PFSK-1 (cell line): ENCODE data around the gene MAFG.

ENCODE experiments used
- FOXP2 ChIP-seq: optimal IDR thresholded peaks from 2 replicates; pipeline ENCODE3; 2011; ENCODE audit warnings: borderline replicate concordance, control low read depth, inconsistent platforms; ENCODE audit not compliant: insufficient read depth; ENCODE audit errors: extremely low read length, extremely low read depth
- POLR2AphosphoS5 ChIP-seq: IDR thresholded peaks from 2 replicates; pipeline ENCODE4 v1.6.1; 2012; ENCODE audit warnings: low read depth, mild to moderate bottlenecking, control low read depth, low read length, moderate library complexity
- SIN3A ChIP-seq: IDR thresholded peaks from 2 replicates; pipeline ENCODE4 v1.6.1; 2012; ENCODE audit warnings: mild to moderate bottlenecking, low read length, moderate library complexity, borderline replicate concordance; ENCODE audit not compliant: insufficient read depth
- TAF1 ChIP-seq: IDR thresholded peaks from 2 replicates; pipeline ENCODE4 v1.6.1; 2012; ENCODE audit warnings: low read length, control low read depth, borderline replicate concordance; ENCODE audit not compliant: insufficient read depth
- TF ChIP-seq, protein P1 (sequence below), 2 experiments: IDR thresholded peaks; 2 replicates each; pipeline versions ENCODE4 v1.6.1 to v1.8.0; 2011 to 2012; ENCODE audit warnings: low read depth in 2 of 2, low read length in 2 of 2, control low read depth in 1 of 2, inconsistent platforms in 1 of 2, mild to moderate bottlenecking in 1 of 2, moderate library complexity in 1 of 2; ENCODE audit not compliant: insufficient read depth in 1 of 2

MAFG gene

DNA sequence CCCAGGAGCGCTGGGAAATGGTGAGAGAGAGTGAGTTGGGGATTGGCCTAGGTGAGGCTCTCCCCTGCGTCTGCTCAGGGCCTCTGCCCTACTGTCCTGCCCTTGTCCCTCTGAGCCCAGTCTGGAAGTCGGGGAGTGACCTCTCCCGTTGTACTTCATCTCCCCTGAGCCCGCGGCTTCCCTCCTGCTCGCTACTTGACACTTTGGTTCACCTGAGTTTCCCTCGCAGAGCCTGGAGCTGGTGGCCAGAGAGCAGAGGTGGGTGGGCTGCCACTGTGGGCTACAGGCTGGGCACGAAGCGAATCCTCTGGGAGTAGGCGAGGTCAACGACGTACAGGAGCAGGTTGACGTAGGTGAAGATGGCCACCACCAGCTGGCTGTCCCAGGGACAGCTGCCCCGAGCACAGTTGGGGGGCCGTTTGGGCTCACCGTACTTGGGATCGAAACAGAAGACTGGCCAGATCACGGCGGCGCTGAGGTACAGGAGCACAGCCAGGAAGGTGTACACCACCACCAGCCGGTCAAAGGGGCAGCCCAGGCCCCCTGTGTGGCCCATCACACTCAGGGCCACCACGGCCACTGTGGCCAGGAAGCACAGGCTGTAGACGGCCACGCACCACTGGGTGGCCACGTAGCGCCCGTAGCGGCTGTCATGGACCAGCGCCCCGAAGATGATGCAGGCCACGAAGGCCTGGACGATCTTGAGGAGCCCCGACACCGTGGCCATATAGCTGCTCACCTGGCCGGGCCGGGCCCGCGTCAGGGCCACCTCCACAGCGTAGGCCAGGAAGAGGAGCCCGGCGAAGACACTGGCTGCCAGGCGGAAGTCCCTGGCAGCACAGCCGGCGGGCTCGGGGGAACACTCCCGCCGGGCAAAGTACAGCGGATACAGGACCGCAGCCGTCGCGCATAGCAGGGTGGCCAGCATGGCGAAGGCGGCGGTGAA, 13.3 kb upstream of the MAFG start:
- TF ChIP-seq, protein P1, sequence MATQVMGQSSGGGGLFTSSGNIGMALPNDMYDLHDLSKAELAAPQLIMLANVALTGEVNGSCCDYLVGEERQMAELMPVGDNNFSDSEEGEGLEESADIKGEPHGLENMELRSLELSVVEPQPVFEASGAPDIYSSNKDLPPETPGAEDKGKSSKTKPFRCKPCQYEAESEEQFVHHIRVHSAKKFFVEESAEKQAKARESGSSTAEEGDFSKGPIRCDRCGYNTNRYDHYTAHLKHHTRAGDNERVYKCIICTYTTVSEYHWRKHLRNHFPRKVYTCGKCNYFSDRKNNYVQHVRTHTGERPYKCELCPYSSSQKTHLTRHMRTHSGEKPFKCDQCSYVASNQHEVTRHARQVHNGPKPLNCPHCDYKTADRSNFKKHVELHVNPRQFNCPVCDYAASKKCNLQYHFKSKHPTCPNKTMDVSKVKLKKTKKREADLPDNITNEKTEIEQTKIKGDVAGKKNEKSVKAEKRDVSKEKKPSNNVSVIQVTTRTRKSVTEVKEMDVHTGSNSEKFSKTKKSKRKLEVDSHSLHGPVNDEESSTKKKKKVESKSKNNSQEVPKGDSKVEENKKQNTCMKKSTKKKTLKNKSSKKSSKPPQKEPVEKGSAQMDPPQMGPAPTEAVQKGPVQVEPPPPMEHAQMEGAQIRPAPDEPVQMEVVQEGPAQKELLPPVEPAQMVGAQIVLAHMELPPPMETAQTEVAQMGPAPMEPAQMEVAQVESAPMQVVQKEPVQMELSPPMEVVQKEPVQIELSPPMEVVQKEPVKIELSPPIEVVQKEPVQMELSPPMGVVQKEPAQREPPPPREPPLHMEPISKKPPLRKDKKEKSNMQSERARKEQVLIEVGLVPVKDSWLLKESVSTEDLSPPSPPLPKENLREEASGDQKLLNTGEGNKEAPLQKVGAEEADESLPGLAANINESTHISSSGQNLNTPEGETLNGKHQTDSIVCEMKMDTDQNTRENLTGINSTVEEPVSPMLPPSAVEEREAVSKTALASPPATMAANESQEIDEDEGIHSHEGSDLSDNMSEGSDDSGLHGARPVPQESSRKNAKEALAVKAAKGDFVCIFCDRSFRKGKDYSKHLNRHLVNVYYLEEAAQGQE (IDR thresholded peaks at IDR 0.05; ENCODE audit: insufficient read depth in 1 of 2, low read depth in 2 of 2, low read length in 2 of 2) = no peak
- no peak for TF ChIP-seq TAF1

DNA sequence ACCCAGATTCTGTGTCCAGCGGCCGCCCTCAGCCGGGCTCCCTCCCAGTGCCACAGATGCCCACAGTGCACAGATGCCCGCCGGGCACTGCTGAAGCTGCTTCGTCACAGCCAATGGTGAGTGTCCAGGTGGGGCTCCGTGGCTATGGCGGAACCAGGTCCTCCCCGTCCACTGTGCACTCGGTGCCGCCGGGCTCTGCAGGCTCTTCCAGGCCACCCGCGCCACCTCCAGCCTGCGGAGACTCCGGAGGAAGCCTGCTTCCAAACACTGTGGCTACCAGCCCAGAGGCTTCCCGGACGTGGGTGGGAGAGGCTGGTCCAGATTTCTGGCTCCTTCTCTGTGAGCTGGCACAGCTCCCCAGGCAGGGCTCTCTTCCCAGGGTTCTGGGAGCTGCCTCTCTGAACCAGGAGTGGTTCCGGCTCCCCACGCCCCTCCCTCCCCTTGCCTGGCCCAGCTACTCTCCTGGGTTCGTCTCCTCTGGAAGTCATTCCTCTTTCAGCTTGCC, 12.4 kb upstream of the MAFG start:
- TF ChIP-seq TAF1 (no peak), FOXP2 (no peak), POLR2AphosphoS5 (no peak), SIN3A (no peak)
- TF ChIP-seq, protein P1 (IDR thresholded peaks at IDR 0.05; ENCODE audit: insufficient read depth in 1 of 2, low read depth in 2 of 2, low read length in 2 of 2) = no peak

DNA sequence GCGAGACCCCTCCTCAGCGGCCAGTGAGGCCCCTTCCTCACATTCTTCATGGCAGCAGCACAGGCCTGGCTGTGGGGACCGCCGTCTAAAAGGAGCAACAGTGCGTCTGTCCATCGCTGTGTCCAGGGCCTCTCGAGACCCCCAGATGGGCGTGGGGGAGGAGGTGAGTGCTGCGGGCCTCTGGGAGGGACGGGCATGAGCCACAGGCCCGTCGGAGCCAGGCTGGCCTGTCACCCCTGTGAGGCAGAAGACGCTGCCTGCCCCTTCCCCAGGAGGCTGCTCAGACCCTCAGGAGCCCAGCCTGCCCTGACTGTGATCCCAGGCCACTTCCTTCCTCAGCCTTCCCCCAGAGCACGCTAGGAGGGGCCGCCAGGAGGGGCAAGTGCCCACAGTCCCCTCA, 11.7 kb upstream of the MAFG start:
- TF ChIP-seq, protein P1 (IDR thresholded peaks at IDR 0.05; ENCODE audit: insufficient read depth in 1 of 2, low read depth in 2 of 2, low read length in 2 of 2) = no peak
- TF ChIP-seq SIN3A = no peak
- no peak for TF ChIP-seq POLR2AphosphoS5
- no peak for TF ChIP-seq TAF1
- TF ChIP-seq FOXP2 = no peak

DNA sequence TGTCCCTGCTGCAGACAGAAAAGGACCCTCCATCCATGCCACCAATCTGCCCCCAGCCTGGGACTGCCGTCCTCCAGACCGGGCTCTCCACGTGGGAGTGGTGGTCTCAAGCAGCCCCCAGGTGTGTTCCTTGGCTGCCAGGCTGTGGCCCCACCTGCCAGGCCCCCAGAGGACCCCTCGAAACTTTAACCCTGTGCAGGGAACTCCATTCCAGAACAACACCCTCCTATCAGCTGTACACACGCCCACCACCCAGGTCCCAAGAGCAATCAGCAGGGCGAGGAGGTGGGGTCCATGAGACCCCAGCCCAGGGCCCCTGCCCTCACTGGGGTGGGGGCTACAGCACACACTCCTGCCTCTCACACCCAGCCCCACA, 8.2 kb upstream of the MAFG start:
- no peak for TF ChIP-seq FOXP2
- TF ChIP-seq, protein P1 (IDR thresholded peaks at IDR 0.05; ENCODE audit: insufficient read depth in 1 of 2, low read depth in 2 of 2, low read length in 2 of 2) = no peak
- TF ChIP-seq SIN3A = no peak
- TF ChIP-seq TAF1 = no peak
